D341Med (cell line): ENCODE results near the gene DSC3.
"Not testable (repeated sequence)": the region's sequence is repeated elsewhere in the genome, so short reads cannot be mapped to it uniquely, and the experiment has no call there.

Source experiments
- DNase-seq: peaks from one replicate; pipeline ENCODE4 v3.0.0; 2012; ENCODE audit warnings: low spot score

DSC3 gene

GRCh38 chr18:31041271-31042083 is 1.1 kb downstream of the DSC3 start:
- DNase-seq = peak; percentile 61

- no peak for DNase-seq
Measured at GRCh38 chr18:31040686-31041270, 1.8 kb downstream of the DSC3 start.

- DNase-seq = no peak
Measured at GRCh38 chr18:31039426-31039825, 3.1 kb downstream of the DSC3 start.

GRCh38 chr18:31037686-31038085 is 4.9 kb downstream of the DSC3 start:
- not testable (repeated sequence) for DNase-seq

- DNase-seq = no peak
Measured at GRCh38 chr18:31034541-31034940, 8.0 kb downstream of the DSC3 start.

- no peak for DNase-seq
Measured at GRCh38 chr18:31030574-31031278, 11.8 kb downstream of the DSC3 start.

GRCh38 chr18:31015715-31016434 is 26.7 kb downstream of the DSC3 start:
- DNase-seq = no peak

- not testable (repeated sequence) for DNase-seq
Measured at GRCh38 chr18:31011455-31011854, 31.1 kb downstream of the DSC3 start.

GRCh38 chr18:31010601-31011000 is 31.9 kb downstream of the DSC3 start:
- DNase-seq = no peak

GRCh38 chr18:30999887-31000628 is 42.5 kb downstream of the DSC3 start:
- DNase-seq = no peak

GRCh38 chr18:30999186-30999585 is 43.4 kb downstream of the DSC3 start:
- DNase-seq = no peak

GRCh38 chr18:30997223-30997622 is 45.3 kb downstream of the DSC3 start:
- DNase-seq = no peak

- DNase-seq = no peak
Measured at GRCh38 chr18:30992231-30992630, 50.3 kb downstream of the DSC3 start.

- DNase-seq = no peak
Measured at GRCh38 chr18:30991397-30991796, 51.1 kb downstream of the DSC3 start.

GRCh38 chr18:30989141-30989540 is 53.4 kb downstream of the DSC3 start:
- no peak for DNase-seq

- no peak for DNase-seq
Measured at GRCh38 chr18:30988440-30988839, 54.1 kb downstream of the DSC3 start.

- DNase-seq = no peak
Measured at GRCh38 chr18:30987467-30988241, 54.9 kb downstream of the DSC3 start.

GRCh38 chr18:30985753-30986152 is 56.8 kb downstream of the DSC3 start:
- no peak for DNase-seq

GRCh38 chr18:30982285-30982992 is 60.1 kb downstream of the DSC3 start:
- no peak for DNase-seq

GRCh38 chr18:30978091-30978490 is 64.5 kb downstream of the DSC3 start:
- not testable (repeated sequence) for DNase-seq
